Aortic smooth muscle cell (primary cell): ENCODE results near the gene LATS1. TPM values are rescaled to one million over a fixed set of nuclear protein-coding genes. Genes with fewer than 3 reads are reported as not detected.

Source experiments
- total RNA-seq: library from RNA; depleted of rRNA; stranded (reverse); fragments of >200 nt; gene quantifications from 2 replicates; pipeline ENCODE4 v1.2.3, GENCODE V29; 2014

LATS1 gene
- total RNA-seq, result 6.5 and 9.2 TPM in 2 replicates

GRCh38 chr6:149717588-149718458 lies at the start of gene LATS1:
Gene LATS1 (minus strand): TSS chr6:149718101. CDS start chr6:149702126, 15,975 bp downstream.

GRCh38 chr6:149749594-149750135 lies 31.8 kb upstream of the LATS1 start, which contains the start of gene PCMT1:
Gene PCMT1 (plus strand): TSS chr6:149749741. CDS start chr6:149749902, 161 bp downstream.

DNA sequence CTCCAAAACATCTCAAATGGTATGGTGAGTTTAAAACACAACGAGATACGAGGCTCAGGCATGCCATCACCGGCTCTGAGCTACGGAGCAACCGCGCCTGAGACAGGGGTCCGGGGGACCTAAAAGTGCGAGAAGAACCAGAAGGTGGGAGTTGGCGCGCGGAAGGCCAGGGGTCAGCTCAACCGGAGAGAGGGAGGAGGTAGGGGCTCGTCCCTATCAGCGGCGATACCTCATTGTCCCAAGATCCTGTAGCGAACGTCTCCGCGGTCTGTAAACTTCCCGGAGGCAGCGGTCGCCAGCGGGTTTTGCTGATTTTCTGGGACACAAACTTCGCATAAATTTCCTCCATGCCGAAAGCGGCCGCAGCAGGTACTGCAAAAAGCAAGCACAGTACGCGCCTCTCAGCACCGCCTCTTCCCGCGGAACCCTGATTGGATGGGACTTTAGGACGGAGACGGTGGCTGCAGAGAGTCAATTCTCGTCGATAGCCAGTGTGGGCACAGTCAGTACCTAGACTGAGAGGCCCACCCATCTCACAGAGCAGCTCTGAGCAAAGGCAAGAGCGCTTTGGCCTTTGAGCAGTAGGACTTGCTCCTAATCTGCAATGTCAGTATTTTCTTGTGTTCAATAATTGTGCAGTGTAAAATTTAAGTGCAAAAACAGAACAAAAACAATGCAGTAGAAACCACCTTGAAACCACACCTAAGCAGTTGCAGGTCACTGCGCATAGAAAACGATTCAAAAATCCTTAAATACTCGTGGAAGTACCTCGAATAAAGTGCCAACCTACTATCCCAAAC lies 28.4 kb upstream of the LATS1 start, which contains the start of gene NUP43:
TSS of gene NUP43 (minus strand) at position 383 of the 800 bp plus-strand sequence. CDS start at position 349, 34 bp downstream.

DNA sequence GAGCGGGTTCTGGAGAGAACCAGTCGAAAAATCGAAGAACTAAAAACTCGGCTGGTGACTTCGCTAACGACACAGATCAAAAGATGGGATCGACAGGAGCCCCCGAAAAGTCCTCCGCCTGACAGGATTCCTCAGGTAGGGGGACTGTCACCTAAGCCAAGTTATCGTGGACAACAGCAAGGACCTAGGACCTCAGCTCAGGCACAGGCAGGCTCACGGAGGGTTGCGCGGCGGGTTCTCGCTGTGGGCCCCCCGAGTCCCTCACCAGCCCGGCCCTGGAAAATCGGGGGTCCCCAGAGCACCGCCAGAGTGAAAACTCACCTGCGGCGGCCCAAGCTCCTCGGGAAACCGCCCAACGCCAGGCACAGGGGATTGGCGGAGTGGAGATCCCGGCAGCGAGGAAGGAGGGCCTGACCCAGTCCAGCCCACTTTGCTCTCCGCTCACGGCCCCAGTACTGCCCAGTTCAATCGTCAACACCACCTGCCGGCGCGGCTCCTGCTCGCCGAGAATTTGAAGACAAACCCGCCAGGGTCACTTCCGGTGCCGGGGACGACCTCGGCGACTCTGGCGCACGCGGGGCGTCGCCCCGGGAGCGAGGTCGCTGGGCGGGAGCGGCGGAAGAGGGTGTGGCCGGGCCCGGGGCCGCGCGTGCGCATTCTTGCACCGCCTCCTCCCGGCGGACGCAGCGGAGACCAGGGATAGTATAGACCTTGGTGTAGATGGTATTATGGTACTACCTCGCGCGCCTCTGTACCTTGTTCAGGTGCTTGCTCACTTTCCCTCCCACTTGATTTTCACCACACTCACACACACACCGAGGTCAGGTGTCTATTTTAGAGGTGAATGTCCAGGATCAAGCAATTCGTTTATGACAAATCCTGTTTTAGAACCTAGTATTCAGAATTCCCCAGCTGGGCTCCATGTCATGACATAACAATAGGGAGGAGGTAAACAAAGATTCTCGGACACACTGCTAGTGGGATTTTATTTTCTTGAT lies 69.5 kb downstream of the LATS1 start, which contains the start of gene KATNA1:
TSS of gene KATNA1 (minus strand) at position 567 of the 998 bp plus-strand sequence. CDS start 10,167 bp downstream, outside the sequence.

Other genes starting within 250 kb of the LATS1 start
- gene ZC3H12D, start 233.1 kb downstream of the LATS1 start, total RNA-seq, result under 0.01 and 0.06 TPM in 2 replicates
- gene PPIL4, start 172.1 kb downstream of the LATS1 start, total RNA-seq, result 28.9 and 37.1 TPM in 2 replicates
- gene GINM1, start 151.7 kb downstream of the LATS1 start, total RNA-seq, result 65.9 and 84.7 TPM in 2 replicates
- gene KATNA1, start 69.4 kb downstream of the LATS1 start, total RNA-seq, result 30.3 TPM in 2 replicates
- 16.0 and 16.3 TPM in 2 replicates for gene NUP43, start 28.4 kb upstream of the LATS1 start, total RNA-seq
- 104 and 124 TPM in 2 replicates for gene PCMT1, start 31.6 kb upstream of the LATS1 start, total RNA-seq
- 45.6 and 78.8 TPM in 2 replicates for gene LRP11, start 146.3 kb upstream of the LATS1 start, total RNA-seq
- gene RAET1E, start 180.0 kb upstream of the LATS1 start, total RNA-seq, result 0.56 and 1.8 TPM in 2 replicates
- gene RAET1G, start 205.0 kb upstream of the LATS1 start, total RNA-seq, result 2.6 and 4.5 TPM in 2 replicates
- 7.0 and 10.6 TPM in 2 replicates for gene ULBP2, start 223.9 kb upstream of the LATS1 start, total RNA-seq
- under 0.01 and 0.06 TPM in 2 replicates for gene ULBP1, start 245.8 kb upstream of the LATS1 start, total RNA-seq